ENCODE measurements around the gene DBNDD2. TPM values are rescaled to one million over a fixed set of nuclear protein-coding genes. Genes with fewer than 3 reads are reported as not detected.

DBNDD2 gene
- total RNA-seq, 6 experiments from 2014 or later = 15.2 to 19.5 (median 19.0) TPM

- peaks cover 17% of the 10 kb centered on the region for H3K4me1 Mint-ChIP-seq (ENCODE audit: low read depth)
- peak overlapping the region; percentile 87 for H3K4me3 Mint-ChIP-seq
- no peaks in the 10 kb centered on the region for H3K36me3 Mint-ChIP-seq (ENCODE audit: low read depth)
- DNase-seq = no peak
- peaks cover 1% of the 10 kb centered on the region for H3K27me3 Mint-ChIP-seq (ENCODE audit: insufficient read depth)
- H3K9me3 Mint-ChIP-seq = no peaks in the 10 kb centered on the region; the same call in 1 of the 2 replicates
- H3K27ac Mint-ChIP-seq = peak overlapping the region; percentile 85
- peak; percentile 30; the same call in 1 of the 2 replicates for TF ChIP-seq CTCF (IDR thresholded peaks at IDR 0.05)
Observed at GRCh38 chr20:45406260-45407066, 1.6 kb upstream of the DBNDD2 start.

- peaks cover 17% of the 10 kb centered on the region for H3K4me1 Mint-ChIP-seq (ENCODE audit: low read depth)
- no peaks in the 10 kb centered on the region for H3K36me3 Mint-ChIP-seq (ENCODE audit: low read depth)
- no peaks in the 10 kb centered on the region; the same call in 1 of the 2 replicates for H3K27me3 Mint-ChIP-seq (ENCODE audit: insufficient read depth)
- DNase-seq = no peak
- no peaks in the 10 kb centered on the region for H3K9me3 Mint-ChIP-seq
- peak overlapping the region; percentile 87 for H3K4me3 Mint-ChIP-seq
- H3K27ac Mint-ChIP-seq = peak overlapping the region; percentile 85
- no peak for TF ChIP-seq CTCF (IDR thresholded peaks at IDR 0.05)
Observed at GRCh38 chr20:45407067-45407745, 883 bp upstream of the DBNDD2 start.

GRCh38 chr20:45408646-45409213 lies 641 bp downstream of the DBNDD2 start:
- Mint-ChIP-seq H3K4me3 (no peak overlapping the region), H3K4me1 (ENCODE audit: low read depth) (peaks cover 17% of the 10 kb centered on the region), H3K36me3 (ENCODE audit: low read depth) (no peaks in the 10 kb centered on the region), H3K27ac (no peak overlapping the region), H3K27me3 (ENCODE audit: insufficient read depth) (no peaks in the 10 kb centered on the region; the same call in 1 of the 2 replicates), H3K9me3 (no peaks in the 10 kb centered on the region)
- DNase-seq = no peak
- no peak for TF ChIP-seq CTCF (IDR thresholded peaks at IDR 0.05)

GRCh38 chr20:45409521-45410272 lies 1.6 kb downstream of the DBNDD2 start:
- DNase-seq = no peak
- Mint-ChIP-seq H3K27me3 (ENCODE audit: insufficient read depth) (no peaks in the 10 kb centered on the region; the same call in 1 of the 2 replicates), H3K4me1 (ENCODE audit: low read depth) (peaks cover 21% of the 10 kb centered on the region), H3K9me3 (no peaks in the 10 kb centered on the region), H3K27ac (no peak overlapping the region), H3K4me3 (no peak overlapping the region), H3K36me3 (ENCODE audit: low read depth) (no peaks in the 10 kb centered on the region)
- no peak for TF ChIP-seq CTCF (IDR thresholded peaks at IDR 0.05)

GRCh38 chr20:45410887-45411286 lies 2.8 kb downstream of the DBNDD2 start:
- Mint-ChIP-seq H3K4me3 (no peak overlapping the region), H3K27ac (no peak overlapping the region), H3K9me3 (no peaks in the 10 kb centered on the region), H3K27me3 (ENCODE audit: insufficient read depth) (no peaks in the 10 kb centered on the region; the same call in 1 of the 2 replicates), H3K36me3 (ENCODE audit: low read depth) (no peaks in the 10 kb centered on the region), H3K4me1 (ENCODE audit: low read depth) (peaks cover 24% of the 10 kb centered on the region)
- no peak for DNase-seq
- no peak for TF ChIP-seq CTCF (IDR thresholded peaks at IDR 0.05)

Measured in HFFc6 (cell line).